Testis (tissue), 3 donors: ENCODE results near the gene EPB41L4A. TPM values are rescaled to one million over a fixed set of nuclear protein-coding genes. Genes with fewer than 3 reads are reported as not detected.

Source experiments
- DNase-seq: peaks from one replicate; pipeline ENCODE4 v3.0.0-alpha.2; 2019
- H3K27ac ChIP-seq, 2 donors: fragments of 200-600 bp; sonication (generic); one replicate each; pipeline ENCODE4 v1.5.1; 2019
- H3K27me3 ChIP-seq: fragments of 200-600 bp; sonication (generic); one replicate; pipeline ENCODE4 v1.5.1; 2019
- H3K36me3 ChIP-seq: fragments of 200-600 bp; sonication (generic); one replicate; pipeline ENCODE4 v1.5.1; 2017; ENCODE audit warnings: low read depth; ENCODE audit errors: missing control alignments
- H3K4me1 ChIP-seq: fragments of 200-600 bp; sonication (generic); one replicate; pipeline ENCODE4 v1.5.1; 2019
- H3K4me3 ChIP-seq, 2 donors: fragments of 200-600 bp; sonication (generic); one replicate each; pipeline ENCODE4 v1.5.1; 2017 to 2019
- H3K9me3 ChIP-seq: fragments of 200-600 bp; sonication (generic); one replicate; pipeline ENCODE4 v1.5.1; 2017
- CTCF ChIP-seq, 3 experiments: fragments of 450-650 bp in 2 of 3; fragments of 200-600 bp in 1 of 3; sonication (generic) in 1 of 3; IDR thresholded peaks; one replicate each; pipeline ENCODE4 v1.5.1; 2016 to 2019; ENCODE audit warnings: antibody characterized with exemption in 3 of 3, mild to moderate bottlenecking in 2 of 3, moderate library complexity in 1 of 3
- POLR2A ChIP-seq: fragments of 450-650 bp; IDR thresholded peaks from one replicate; pipeline ENCODE4 v1.6.1; 2017; ENCODE audit warnings: antibody characterized with exemption, mild to moderate bottlenecking, moderate library complexity
- WGBS, 2 donors: methylation state at CpG; one replicate each; pipeline ENCODE4 v1.1.5; 2018; 5-methylcytosine and 5-hydroxymethylcytosine counted together
- intact Hi-C: fragments of 100-400 bp; cut with DNase I; formaldehyde crosslinking; loops from one replicate; pipeline ENCODE4 v1.15.1; 2023; ENCODE audit warnings: low total_unique reads
- polyA plus RNA-seq: library from polyadenylated mRNA; stranded (reverse); fragments of 350-450 nt; fragmentation: Illumina TruSeq; extraction: RNeasy Lipid Tissue Mini Kit (QIAGEN cat#74804); gene quantifications from one replicate; pipeline ENCODE4 v1.2.3, GENCODE V29; 2014; ENCODE audit warnings: low read depth, low replicate concordance; ENCODE audit not compliant: insufficient read depth
- total RNA-seq, 2 donors: library from RNA; depleted of rRNA; stranded (reverse); fragments of >200 nt; gene quantifications; one replicate each; pipeline ENCODE4 v1.2.3, GENCODE V29; 2016

Gene EPB41L4A
- total and polyA plus RNA-seq, 3 donors from 2014 or later: 9.0 to 23.9 (median 13.3) TPM

- WGBS, 2 donors: 65 to 71% methylated on average over 2 of the region's 2 CpGs
- no peak overlapping the region for H3K4me3 ChIP-seq
- H3K27ac ChIP-seq: no peak overlapping the region
- H3K27me3 ChIP-seq: no peaks in the 10 kb centered on the region
- H3K9me3 ChIP-seq: no peaks in the 10 kb centered on the region
- intact Hi-C loops: no loop called here
- no peak for DNase-seq
- H3K36me3 ChIP-seq: no peaks in the 10 kb centered on the region
- H3K4me1 ChIP-seq: no peaks in the 10 kb centered on the region
- TF ChIP-seq CTCF (IDR thresholded peaks at IDR 0.05) (no peak), POLR2A (no peak)
Measured at GRCh38 chr5:112382886-112383285, 36.2 kb downstream of the EPB41L4A start.

GRCh38 chr5:112381521-112381920 lies 37.6 kb downstream of the EPB41L4A start:
- Histone ChIP-seq H3K27me3 (no peaks in the 10 kb centered on the region), H3K36me3 (no peaks in the 10 kb centered on the region), H3K9me3 (no peaks in the 10 kb centered on the region), H3K27ac (no peak overlapping the region), H3K4me1 (no peaks in the 10 kb centered on the region), H3K4me3 (no peak overlapping the region)
- DNase-seq: no peak
- intact Hi-C loops: no loop called here
- WGBS, 2 donors: 85 to 94% methylated on average over 3 of the region's 3 CpGs
- no peak for TF ChIP-seq POLR2A
- no peak for TF ChIP-seq CTCF (IDR thresholded peaks at IDR 0.05)

- H3K27ac ChIP-seq: no peak overlapping the region
- H3K4me3 ChIP-seq: no peak overlapping the region
- H3K9me3 ChIP-seq: no peaks in the 10 kb centered on the region
- intact Hi-C loops: no loop called here
- no peak for TF ChIP-seq POLR2A
- no peak for DNase-seq
- no peaks in the 10 kb centered on the region for H3K27me3 ChIP-seq
- no peaks in the 10 kb centered on the region for H3K36me3 ChIP-seq
- H3K4me1 ChIP-seq: no peaks in the 10 kb centered on the region
- WGBS, 2 donors: 52 to 62% methylated on average over 5 of the region's 5 CpGs
Measured at GRCh38 chr5:112379542-112380325, 39.3 kb downstream of the EPB41L4A start.

GRCh38 chr5:112374818-112375217 lies 44.3 kb downstream of the EPB41L4A start:
- H3K4me1 ChIP-seq: no peaks in the 10 kb centered on the region
- no peaks in the 10 kb centered on the region for H3K9me3 ChIP-seq
- intact Hi-C loops: no loop called here
- no peaks in the 10 kb centered on the region for H3K27me3 ChIP-seq
- no peak for DNase-seq
- H3K27ac ChIP-seq: no peak overlapping the region
- no peaks in the 10 kb centered on the region for H3K36me3 ChIP-seq
- H3K4me3 ChIP-seq: no peak overlapping the region
- TF ChIP-seq POLR2A (no peak), CTCF (IDR thresholded peaks at IDR 0.05) (no peak)
- 82 to 85% methylated on average over 4 of the region's 4 CpGs for WGBS, 2 donors

GRCh38 chr5:112374356-112374755 lies 44.7 kb downstream of the EPB41L4A start:
- no peaks in the 10 kb centered on the region for H3K27me3 ChIP-seq
- WGBS, 2 donors: 87 to 91% methylated on average over 5 of the region's 5 CpGs
- no peaks in the 10 kb centered on the region for H3K4me1 ChIP-seq
- TF ChIP-seq POLR2A (no peak), CTCF (IDR thresholded peaks at IDR 0.05) (no peak)
- H3K36me3 ChIP-seq: no peaks in the 10 kb centered on the region
- H3K9me3 ChIP-seq: no peaks in the 10 kb centered on the region
- intact Hi-C loops: no loop called here
- H3K4me3 ChIP-seq: no peak overlapping the region
- H3K27ac ChIP-seq: no peak overlapping the region
- DNase-seq: no peak
